HEK293 (cell line): ENCODE measurements around the gene ANO1.
A peak's percentile ranks its signal among the peaks of the same experiment; 100 is the strongest.

ENCODE experiments used
- CTCF ChIA-PET: fragments of 350-600 bp; formaldehyde crosslinking; extraction: SDS; loops from one replicate; lab custom pipeline; 2021; ENCODE audit warnings: antibody characterized with exemption; lab: Yijun Ruan, JAX
- POLR2A ChIA-PET: fragments of 300-600 bp; formaldehyde crosslinking; extraction: SDS; loops from one replicate; lab custom pipeline; 2020; ENCODE audit warnings: antibody characterized with exemption, inconsistent platforms; lab: Yijun Ruan, JAX
- H3K27ac ChIP-seq: fragments of 200-500 bp; sonication (Bioruptor generic); 2 replicates; pipeline ENCODE4 v1.5.1; 2014; ENCODE audit warnings: low read depth, low read length, control low read depth, inconsistent platforms; ENCODE audit errors: extremely low read depth
- H3K36me3 ChIP-seq, 2 experiments: fragments of 200-500 bp in 1 of 2; sonication (Bioruptor generic) in 1 of 2; 1 replicate in 1 of 2; 2 replicates in 1 of 2; pipeline ENCODE4 v1.5.1; 2014 to 2017; ENCODE audit warnings: inconsistent platforms in 2 of 2, low read length in 2 of 2; ENCODE audit not compliant: control insufficient read depth in 2 of 2, insufficient read depth in 1 of 2
- H3K4me1 ChIP-seq: fragments of 200-500 bp; sonication (Bioruptor generic); 2 replicates; pipeline ENCODE4 v1.5.1; 2014; ENCODE audit warnings: mild to moderate bottlenecking, low read length, inconsistent platforms; ENCODE audit not compliant: control insufficient read depth, insufficient read depth
- H3K4me3 ChIP-seq: 2 replicates; pipeline ENCODE4 v1.5.1; 2011; ENCODE audit warnings: low read depth, mild to moderate bottlenecking, control low read depth, low read length, moderate library complexity
- H3K9me3 ChIP-seq: fragments of 200-500 bp; sonication (Bioruptor generic); 2 replicates; pipeline ENCODE4 v1.5.1; 2014; ENCODE audit warnings: low read depth, low read length, inconsistent platforms; ENCODE audit not compliant: control insufficient read depth, insufficient read depth
- OVOL3 ChIP-seq: fragments of 450-650 bp; formaldehyde crosslinking; IDR thresholded peaks from 2 replicates; pipeline ENCODE4 v1.5.1; 2016; ENCODE audit warnings: missing biosample characterization, missing genetic modification characterization
- PATZ1 ChIP-seq: fragments of 450-650 bp; formaldehyde crosslinking; IDR thresholded peaks from 2 replicates; pipeline ENCODE4 v1.5.1; 2016; ENCODE audit warnings: missing biosample characterization, missing genetic modification characterization
- PRDM1 ChIP-seq: fragments of 450-650 bp; formaldehyde crosslinking; IDR thresholded peaks from 2 replicates; pipeline ENCODE4; 2016; ENCODE audit warnings: missing biosample characterization, missing genetic modification characterization
- TRIM28 ChIP-seq: IDR thresholded peaks from 2 replicates; pipeline ENCODE4 v1.6.1; 2011; ENCODE audit warnings: low read length, control low read depth, borderline replicate concordance
- ZNF146 ChIP-seq: fragments of 450-650 bp; formaldehyde crosslinking; IDR thresholded peaks from 2 replicates; pipeline ENCODE4 v1.5.1; 2016; ENCODE audit warnings: missing biosample characterization, missing genetic modification characterization
- ZNF548 ChIP-seq: fragments of 450-650 bp; formaldehyde crosslinking; IDR thresholded peaks from 2 replicates; pipeline ENCODE4 v1.5.1; 2016; ENCODE audit warnings: missing biosample characterization, missing genetic modification characterization
- ZNF624 ChIP-seq: fragments of 450-650 bp; formaldehyde crosslinking; IDR thresholded peaks from 2 replicates; pipeline ENCODE4 v1.5.1; 2017; ENCODE audit warnings: missing biosample characterization, missing genetic modification characterization
- ZNF629 ChIP-seq: fragments of 450-650 bp; formaldehyde crosslinking; IDR thresholded peaks from 2 replicates; pipeline ENCODE4 v1.5.1; 2017; ENCODE audit warnings: missing biosample characterization, missing genetic modification characterization
- ZNF777 ChIP-seq: fragments of 450-650 bp; formaldehyde crosslinking; IDR thresholded peaks from 2 replicates; pipeline ENCODE4 v1.5.1; 2017; ENCODE audit warnings: missing biosample characterization, missing genetic modification characterization, borderline replicate concordance

Gene ANO1

GRCh38 chr11:70048279-70049024 is 29.7 kb upstream of the ANO1 start:
- H3K4me1 ChIP-seq, result no peaks in the 10 kb centered on the region
- TF ChIP-seq ZNF624 (tag by site-specific recombination) (no peak), PATZ1 (tag by site-specific recombination) (0 out of 2 replicates have a peak, but pooled peaks have one; percentile 33)
- TF ChIP-seq, all 188 proteins: peak for 1
- Histone ChIP-seq H3K9me3 (no peaks in the 10 kb centered on the region), H3K27ac (no peak overlapping the region), H3K4me3 (no peak overlapping the region), H3K36me3 (no peaks in the 10 kb centered on the region)
- POLR2A ChIA-PET, result no interaction called here
- CTCF ChIA-PET, result interaction anchor here (0.6 to 1.2 kb wide), 3 partner anchors 9 to 185 kb away, joined by 3 to 4 read pairs (median 3); no protein-coding TSS in a partner anchor

- Histone ChIP-seq H3K9me3 (no peaks in the 10 kb centered on the region), H3K4me1 (no peaks in the 10 kb centered on the region), H3K4me3 (no peak overlapping the region), H3K36me3 (no peaks in the 10 kb centered on the region), H3K27ac (no peak overlapping the region)
- POLR2A ChIA-PET, result no interaction called here
- CTCF ChIA-PET, result interaction anchor here (1.2 kb wide), 1 partner anchor 8 kb away, joined by 3 read pairs; no protein-coding TSS in a partner anchor
- no peak for TF ChIP-seq ZNF777 (tag by site-specific recombination)
These were observed 29.1 kb upstream of the ANO1 start for GRCh38 chr11:70049045-70049444.

GRCh38 chr11:70050243-70050642 is 27.9 kb upstream of the ANO1 start:
- ChIA-PET CTCF (interaction anchor here (1.5 kb wide), 1 partner anchor 131 kb away, joined by 9 read pairs; no protein-coding TSS in a partner anchor), POLR2A (no interaction called here)
- TF ChIP-seq PRDM1 (tag by site-specific recombination) (no peak), TRIM28 (no peak), ZNF146 (tag by site-specific recombination) (no peak)
- no peak overlapping the region for H3K4me3 ChIP-seq
- H3K27ac ChIP-seq, result no peak overlapping the region
- H3K36me3 ChIP-seq, result no peaks in the 10 kb centered on the region
- H3K9me3 ChIP-seq, result no peaks in the 10 kb centered on the region
- no peaks in the 10 kb centered on the region for H3K4me1 ChIP-seq

GRCh38 chr11:70054004-70054403 is 24.1 kb upstream of the ANO1 start:
- no peaks in the 10 kb centered on the region for H3K9me3 ChIP-seq
- CTCF ChIA-PET, result no interaction called here
- H3K4me3 ChIP-seq, result no peak overlapping the region
- POLR2A ChIA-PET, result no interaction called here
- TF ChIP-seq ZNF548 (no peak), ZNF629 (tag by site-specific recombination) (no peak)
- no peak overlapping the region for H3K27ac ChIP-seq
- H3K36me3 ChIP-seq, result no peaks in the 10 kb centered on the region
- no peaks in the 10 kb centered on the region for H3K4me1 ChIP-seq

- Histone ChIP-seq H3K27ac (no peak overlapping the region), H3K36me3 (no peaks in the 10 kb centered on the region), H3K4me1 (no peaks in the 10 kb centered on the region), H3K9me3 (no peaks in the 10 kb centered on the region), H3K4me3 (no peak overlapping the region)
- CTCF ChIA-PET, result no interaction called here
- TF ChIP-seq OVOL3 (tag by site-specific recombination), result no peak
- POLR2A ChIA-PET, result no interaction called here
These were observed 22.7 kb upstream of the ANO1 start for GRCh38 chr11:70055444-70055843.
